PC-3 (cell line): ENCODE measurements around the gene TCF3.

Source experiments
- EZH2 ChIP-seq: fragments of 300-600 bp; sonication (generic); IDR thresholded peaks from one replicate; pipeline ENCODE4 v1.6.1; 2017; ENCODE audit warnings: antibody characterized with exemption, mild to moderate bottlenecking, low read length; ENCODE audit not compliant: unreplicated experiment
- TF ChIP-seq, protein P1 (sequence below): fragments of 300-600 bp; sonication (generic); conservative IDR thresholded peaks from 2 replicates; pipeline ENCODE4 v1.5.1; 2017; ENCODE audit warnings: antibody characterized with exemption, low read depth, mild to moderate bottlenecking, low read length

DNA sequence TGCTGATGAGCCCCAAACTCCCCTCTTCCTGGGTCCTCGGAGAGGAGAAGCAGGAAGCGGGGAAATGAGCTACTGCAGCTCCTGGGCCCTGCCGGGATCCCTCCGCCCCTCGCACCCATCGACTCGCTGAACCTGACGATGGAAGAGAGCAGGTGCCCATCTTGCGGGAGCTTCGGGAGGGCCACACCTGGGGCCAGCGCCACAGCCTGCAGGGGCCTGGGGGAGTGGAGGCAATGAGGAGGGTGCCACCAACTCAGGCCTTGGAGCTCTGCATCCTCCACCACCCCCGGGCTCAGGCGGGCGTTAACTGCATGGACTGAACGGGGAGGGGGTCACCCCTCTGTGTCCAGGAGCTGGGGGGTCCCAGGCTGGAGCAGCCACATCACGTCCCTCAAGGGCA lies 8.3 kb downstream of the TCF3 start:
- TF ChIP-seq, protein P1, sequence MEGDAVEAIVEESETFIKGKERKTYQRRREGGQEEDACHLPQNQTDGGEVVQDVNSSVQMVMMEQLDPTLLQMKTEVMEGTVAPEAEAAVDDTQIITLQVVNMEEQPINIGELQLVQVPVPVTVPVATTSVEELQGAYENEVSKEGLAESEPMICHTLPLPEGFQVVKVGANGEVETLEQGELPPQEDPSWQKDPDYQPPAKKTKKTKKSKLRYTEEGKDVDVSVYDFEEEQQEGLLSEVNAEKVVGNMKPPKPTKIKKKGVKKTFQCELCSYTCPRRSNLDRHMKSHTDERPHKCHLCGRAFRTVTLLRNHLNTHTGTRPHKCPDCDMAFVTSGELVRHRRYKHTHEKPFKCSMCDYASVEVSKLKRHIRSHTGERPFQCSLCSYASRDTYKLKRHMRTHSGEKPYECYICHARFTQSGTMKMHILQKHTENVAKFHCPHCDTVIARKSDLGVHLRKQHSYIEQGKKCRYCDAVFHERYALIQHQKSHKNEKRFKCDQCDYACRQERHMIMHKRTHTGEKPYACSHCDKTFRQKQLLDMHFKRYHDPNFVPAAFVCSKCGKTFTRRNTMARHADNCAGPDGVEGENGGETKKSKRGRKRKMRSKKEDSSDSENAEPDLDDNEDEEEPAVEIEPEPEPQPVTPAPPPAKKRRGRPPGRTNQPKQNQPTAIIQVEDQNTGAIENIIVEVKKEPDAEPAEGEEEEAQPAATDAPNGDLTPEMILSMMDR = no peak
- TF ChIP-seq EZH2 = no peak
